HepG2 (cell line): ENCODE data around the gene SHC1. TPM values are rescaled to one million over a fixed set of nuclear protein-coding genes. Genes with fewer than 3 reads are reported as not detected.
A peak's percentile ranks its signal among the peaks of the same experiment; 100 is the strongest.

ENCODE experiments used
- AGO1 ChIP-seq: fragments of 200-400 bp; formaldehyde crosslinking; IDR thresholded peaks from 2 replicates; pipeline ENCODE4 v1.6.1; 2017; ENCODE audit warnings: mild to moderate bottlenecking, low read depth, low read length, moderate library complexity; ENCODE audit not compliant: poor library complexity, severe bottlenecking
- ATF1 ChIP-seq: IDR thresholded peaks from 2 replicates; pipeline ENCODE4 v1.6.1; 2016; ENCODE audit warnings: mild to moderate bottlenecking, control low read depth
- HNF4G ChIP-seq, 2 experiments: sonication (generic) in 1 of 2; formaldehyde crosslinking in 1 of 2; IDR thresholded peaks; 2 replicates each; pipeline versions ENCODE4 v1.4.0 to v1.6.1; 2011 to 2020; ENCODE audit warnings: borderline replicate concordance in 2 of 2, low read depth in 2 of 2, mild to moderate bottlenecking in 2 of 2, low read length in 1 of 2, missing genetic modification reagents in 1 of 2, moderate library complexity in 1 of 2
- PAWR ChIP-seq: sonication (generic); formaldehyde crosslinking; IDR thresholded peaks from 2 replicates; pipeline ENCODE4 v1.4.0; 2020; ENCODE audit warnings: missing genetic modification reagents, mild to moderate bottlenecking, borderline replicate concordance
- RELA ChIP-seq: sonication (generic); formaldehyde crosslinking; IDR thresholded peaks from 2 replicates; pipeline ENCODE4 v1.4.0; 2020; ENCODE audit warnings: missing genetic modification reagents
- ZBTB38 ChIP-seq: sonication (generic); formaldehyde crosslinking; IDR thresholded peaks from 2 replicates; pipeline ENCODE4 v1.5.1; 2020; ENCODE audit warnings: mild to moderate bottlenecking, missing genetic modification reagents
- ZNF160 ChIP-seq: sonication (generic); formaldehyde crosslinking; IDR thresholded peaks from 2 replicates; pipeline ENCODE4 v1.8.0; 2022; ENCODE audit warnings: mild to moderate bottlenecking, inconsistent platforms, missing genetic modification reagents
- ZNF713 ChIP-seq: sonication (generic); formaldehyde crosslinking; IDR thresholded peaks from 2 replicates; pipeline ENCODE4 v1.4.0; 2020; ENCODE audit warnings: mild to moderate bottlenecking, missing genetic modification reagents
- polyA plus RNA-seq, 8 experiments: library from polyadenylated mRNA; depleted of rRNA in 3 of 8; stranded (reverse) in 7 of 8; unstranded in 1 of 8; fragments of >200 nt; fragmentation: Illumina TruSeq in 4 of 8; extraction: Trizol in 4 of 8; gene quantifications; 2 replicates each; pipeline versions ENCODE4 v1.2.1 to v1.2.3, GENCODE V29; 2011 to 2016; ENCODE audit warnings: low read depth in 4 of 8, missing spikeins in 1 of 8, mixed read lengths in 1 of 8; ENCODE audit not compliant: insufficient read depth in 1 of 8
- total RNA-seq, 5 experiments: library from RNA; depleted of rRNA; stranded (reverse); fragments of >200 nt; fragmentation: Illumina TruSeq; extraction: Trizol; gene quantifications; 2 replicates each; pipeline ENCODE4 v1.2.3, GENCODE V29; 2016; ENCODE audit warnings: low read depth in 1 of 5
- TF ChIP-seq, protein P1 (sequence below): IDR thresholded peaks from 2 replicates; pipeline ENCODE4 v1.6.1; 2016; ENCODE audit warnings: low read depth, missing genetic modification reagents, missing compliant biosample characterization
- TF ChIP-seq, protein P2 (sequence below): sonication (generic); formaldehyde crosslinking; IDR thresholded peaks from 2 replicates; pipeline ENCODE4 v1.4.0; 2020; ENCODE audit warnings: mild to moderate bottlenecking, missing genetic modification reagents
- TF ChIP-seq, protein P3 (sequence below): sonication (generic); formaldehyde crosslinking; IDR thresholded peaks from 2 replicates; pipeline ENCODE4 v1.5.0; 2020; ENCODE audit warnings: mild to moderate bottlenecking, missing genetic modification reagents
- TF ChIP-seq, protein P4 (sequence below): sonication (generic); formaldehyde crosslinking; IDR thresholded peaks from 2 replicates; pipeline ENCODE4 v1.5.1; 2020; ENCODE audit warnings: missing genetic modification reagents, mild to moderate bottlenecking, borderline replicate concordance
- TF ChIP-seq, protein P5 (sequence below): sonication (generic); formaldehyde crosslinking; IDR thresholded peaks from 2 replicates; pipeline ENCODE4 v1.8.0; 2022; ENCODE audit warnings: low read depth, missing genetic modification reagents

SHC1 gene
- total and polyA plus RNA-seq, 2 of the 13 experiments (the other 11 are each of a cell fraction or from before 2014, with no cell fraction given): 52.0 to 137 TPM

DNA sequence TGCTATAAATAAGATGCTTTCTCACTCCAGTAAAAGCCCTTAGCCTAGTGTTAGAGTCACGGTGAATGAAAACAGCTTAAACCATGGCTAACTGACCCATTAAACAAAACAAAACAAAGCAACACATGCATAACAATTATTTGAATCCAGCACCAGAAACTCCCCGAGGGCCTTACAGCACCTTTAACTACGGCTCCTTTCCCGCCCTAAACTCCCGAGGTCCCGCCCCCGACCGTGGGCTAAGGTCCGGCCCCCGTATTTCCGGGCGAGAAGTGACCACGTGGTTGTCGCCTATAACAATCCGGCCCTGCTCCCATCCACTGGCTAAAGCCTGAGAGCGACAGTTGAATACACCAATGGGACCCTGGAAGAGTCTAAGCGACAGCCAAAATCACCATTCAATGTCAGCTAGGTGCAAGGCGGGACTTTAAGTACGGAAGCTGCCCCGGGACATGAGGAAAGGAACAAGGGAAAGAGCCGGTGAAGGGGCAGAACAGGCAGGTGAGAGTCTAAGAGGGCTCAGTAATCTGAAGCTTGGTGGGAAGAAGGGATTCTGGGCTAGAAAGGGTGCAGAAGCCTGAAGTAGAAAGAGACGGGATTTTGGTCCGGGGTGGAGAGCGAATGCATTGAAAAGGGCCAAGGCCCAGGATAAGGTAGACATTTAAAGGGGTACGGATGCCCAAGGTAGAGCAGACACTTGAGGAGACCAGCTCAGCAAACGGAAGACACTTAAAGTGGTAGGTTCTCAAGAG lies 12.5 kb upstream of the SHC1 start, which contains the start of gene FLAD1 (continued):
- TF ChIP-seq, protein P1, sequence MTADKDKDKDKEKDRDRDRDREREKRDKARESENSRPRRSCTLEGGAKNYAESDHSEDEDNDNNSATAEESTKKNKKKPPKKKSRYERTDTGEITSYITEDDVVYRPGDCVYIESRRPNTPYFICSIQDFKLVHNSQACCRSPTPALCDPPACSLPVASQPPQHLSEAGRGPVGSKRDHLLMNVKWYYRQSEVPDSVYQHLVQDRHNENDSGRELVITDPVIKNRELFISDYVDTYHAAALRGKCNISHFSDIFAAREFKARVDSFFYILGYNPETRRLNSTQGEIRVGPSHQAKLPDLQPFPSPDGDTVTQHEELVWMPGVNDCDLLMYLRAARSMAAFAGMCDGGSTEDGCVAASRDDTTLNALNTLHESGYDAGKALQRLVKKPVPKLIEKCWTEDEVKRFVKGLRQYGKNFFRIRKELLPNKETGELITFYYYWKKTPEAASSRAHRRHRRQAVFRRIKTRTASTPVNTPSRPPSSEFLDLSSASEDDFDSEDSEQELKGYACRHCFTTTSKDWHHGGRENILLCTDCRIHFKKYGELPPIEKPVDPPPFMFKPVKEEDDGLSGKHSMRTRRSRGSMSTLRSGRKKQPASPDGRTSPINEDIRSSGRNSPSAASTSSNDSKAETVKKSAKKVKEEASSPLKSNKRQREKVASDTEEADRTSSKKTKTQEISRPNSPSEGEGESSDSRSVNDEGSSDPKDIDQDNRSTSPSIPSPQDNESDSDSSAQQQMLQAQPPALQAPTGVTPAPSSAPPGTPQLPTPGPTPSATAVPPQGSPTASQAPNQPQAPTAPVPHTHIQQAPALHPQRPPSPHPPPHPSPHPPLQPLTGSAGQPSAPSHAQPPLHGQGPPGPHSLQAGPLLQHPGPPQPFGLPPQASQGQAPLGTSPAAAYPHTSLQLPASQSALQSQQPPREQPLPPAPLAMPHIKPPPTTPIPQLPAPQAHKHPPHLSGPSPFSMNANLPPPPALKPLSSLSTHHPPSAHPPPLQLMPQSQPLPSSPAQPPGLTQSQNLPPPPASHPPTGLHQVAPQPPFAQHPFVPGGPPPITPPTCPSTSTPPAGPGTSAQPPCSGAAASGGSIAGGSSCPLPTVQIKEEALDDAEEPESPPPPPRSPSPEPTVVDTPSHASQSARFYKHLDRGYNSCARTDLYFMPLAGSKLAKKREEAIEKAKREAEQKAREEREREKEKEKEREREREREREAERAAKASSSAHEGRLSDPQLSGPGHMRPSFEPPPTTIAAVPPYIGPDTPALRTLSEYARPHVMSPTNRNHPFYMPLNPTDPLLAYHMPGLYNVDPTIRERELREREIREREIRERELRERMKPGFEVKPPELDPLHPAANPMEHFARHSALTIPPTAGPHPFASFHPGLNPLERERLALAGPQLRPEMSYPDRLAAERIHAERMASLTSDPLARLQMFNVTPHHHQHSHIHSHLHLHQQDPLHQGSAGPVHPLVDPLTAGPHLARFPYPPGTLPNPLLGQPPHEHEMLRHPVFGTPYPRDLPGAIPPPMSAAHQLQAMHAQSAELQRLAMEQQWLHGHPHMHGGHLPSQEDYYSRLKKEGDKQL (CRISPR knock-in tag): no peak
- TF ChIP-seq AGO1: no peak
- TF ChIP-seq RELA: no peak
- TF ChIP-seq ZNF160 (CRISPR knock-in tag): no peak
- TF ChIP-seq, protein P2, sequence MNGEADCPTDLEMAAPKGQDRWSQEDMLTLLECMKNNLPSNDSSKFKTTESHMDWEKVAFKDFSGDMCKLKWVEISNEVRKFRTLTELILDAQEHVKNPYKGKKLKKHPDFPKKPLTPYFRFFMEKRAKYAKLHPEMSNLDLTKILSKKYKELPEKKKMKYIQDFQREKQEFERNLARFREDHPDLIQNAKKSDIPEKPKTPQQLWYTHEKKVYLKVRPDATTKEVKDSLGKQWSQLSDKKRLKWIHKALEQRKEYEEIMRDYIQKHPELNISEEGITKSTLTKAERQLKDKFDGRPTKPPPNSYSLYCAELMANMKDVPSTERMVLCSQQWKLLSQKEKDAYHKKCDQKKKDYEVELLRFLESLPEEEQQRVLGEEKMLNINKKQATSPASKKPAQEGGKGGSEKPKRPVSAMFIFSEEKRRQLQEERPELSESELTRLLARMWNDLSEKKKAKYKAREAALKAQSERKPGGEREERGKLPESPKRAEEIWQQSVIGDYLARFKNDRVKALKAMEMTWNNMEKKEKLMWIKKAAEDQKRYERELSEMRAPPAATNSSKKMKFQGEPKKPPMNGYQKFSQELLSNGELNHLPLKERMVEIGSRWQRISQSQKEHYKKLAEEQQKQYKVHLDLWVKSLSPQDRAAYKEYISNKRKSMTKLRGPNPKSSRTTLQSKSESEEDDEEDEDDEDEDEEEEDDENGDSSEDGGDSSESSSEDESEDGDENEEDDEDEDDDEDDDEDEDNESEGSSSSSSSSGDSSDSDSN (CRISPR knock-in tag): no peak
- TF ChIP-seq, protein P3, sequence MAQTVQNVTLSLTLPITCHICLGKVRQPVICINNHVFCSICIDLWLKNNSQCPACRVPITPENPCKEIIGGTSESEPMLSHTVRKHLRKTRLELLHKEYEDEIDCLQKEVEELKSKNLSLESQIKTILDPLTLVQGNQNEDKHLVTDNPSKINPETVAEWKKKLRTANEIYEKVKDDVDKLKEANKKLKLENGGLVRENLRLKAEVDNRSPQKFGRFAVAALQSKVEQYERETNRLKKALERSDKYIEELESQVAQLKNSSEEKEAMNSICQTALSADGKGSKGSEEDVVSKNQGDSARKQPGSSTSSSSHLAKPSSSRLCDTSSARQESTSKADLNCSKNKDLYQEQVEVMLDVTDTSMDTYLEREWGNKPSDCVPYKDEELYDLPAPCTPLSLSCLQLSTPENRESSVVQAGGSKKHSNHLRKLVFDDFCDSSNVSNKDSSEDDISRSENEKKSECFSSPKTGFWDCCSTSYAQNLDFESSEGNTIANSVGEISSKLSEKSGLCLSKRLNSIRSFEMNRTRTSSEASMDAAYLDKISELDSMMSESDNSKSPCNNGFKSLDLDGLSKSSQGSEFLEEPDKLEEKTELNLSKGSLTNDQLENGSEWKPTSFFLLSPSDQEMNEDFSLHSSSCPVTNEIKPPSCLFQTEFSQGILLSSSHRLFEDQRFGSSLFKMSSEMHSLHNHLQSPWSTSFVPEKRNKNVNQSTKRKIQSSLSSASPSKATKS (CRISPR knock-in tag): no peak
- TF ChIP-seq, protein P4, sequence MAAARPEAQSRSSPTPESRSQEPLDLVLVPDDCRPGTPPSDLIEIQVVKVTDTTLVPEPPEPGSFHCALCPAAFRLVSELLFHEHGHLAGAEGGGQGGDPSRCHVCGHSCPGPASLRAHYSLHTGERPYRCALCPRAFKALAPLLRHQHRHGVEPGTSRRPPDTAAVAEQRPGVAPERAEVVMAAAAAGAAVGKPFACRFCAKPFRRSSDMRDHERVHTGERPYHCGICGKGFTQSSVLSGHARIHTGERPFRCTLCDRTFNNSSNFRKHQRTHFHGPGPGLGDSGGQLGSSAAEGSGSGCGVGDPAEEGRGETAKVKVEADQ (CRISPR knock-in tag): no peak
- peak; percentile 83 for TF ChIP-seq ATF1 (CRISPR knock-in tag)
- TF ChIP-seq PAWR (CRISPR knock-in tag): no peak
- TF ChIP-seq, protein P5, sequence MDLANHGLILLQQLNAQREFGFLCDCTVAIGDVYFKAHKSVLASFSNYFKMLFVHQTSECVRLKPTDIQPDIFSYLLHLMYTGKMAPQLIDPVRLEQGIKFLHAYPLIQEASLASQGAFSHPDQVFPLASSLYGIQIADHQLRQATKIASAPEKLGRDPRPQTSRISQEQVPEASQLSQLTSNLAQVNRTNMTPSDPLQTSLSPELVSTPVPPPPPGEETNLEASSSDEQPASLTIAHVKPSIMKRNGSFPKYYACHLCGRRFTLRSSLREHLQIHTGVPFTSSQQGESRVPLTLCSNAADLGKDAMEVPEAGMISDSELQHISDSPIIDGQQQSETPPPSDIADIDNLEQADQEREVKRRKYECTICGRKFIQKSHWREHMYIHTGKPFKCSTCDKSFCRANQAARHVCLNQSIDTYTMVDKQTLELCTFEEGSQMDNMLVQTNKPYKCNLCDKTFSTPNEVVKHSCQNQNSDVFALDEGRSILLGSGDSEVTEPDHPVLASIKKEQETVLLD (CRISPR knock-in tag): no peak
- TF ChIP-seq ZBTB38 (CRISPR knock-in tag): no peak
- TF ChIP-seq ZNF713: no peak
- peak; percentile 4; the same call in 1 of the 2 replicates for TF ChIP-seq HNF4G (IDR thresholded peaks at IDR 0.05; ENCODE audit: borderline replicate concordance, low read depth, low read length)
- TF ChIP-seq HNF4G (CRISPR knock-in tag; IDR thresholded peaks at IDR 0.05; ENCODE audit: borderline replicate concordance, low read depth): no peak
